ENCODE results near the gene ZCCHC17.

DNA sequence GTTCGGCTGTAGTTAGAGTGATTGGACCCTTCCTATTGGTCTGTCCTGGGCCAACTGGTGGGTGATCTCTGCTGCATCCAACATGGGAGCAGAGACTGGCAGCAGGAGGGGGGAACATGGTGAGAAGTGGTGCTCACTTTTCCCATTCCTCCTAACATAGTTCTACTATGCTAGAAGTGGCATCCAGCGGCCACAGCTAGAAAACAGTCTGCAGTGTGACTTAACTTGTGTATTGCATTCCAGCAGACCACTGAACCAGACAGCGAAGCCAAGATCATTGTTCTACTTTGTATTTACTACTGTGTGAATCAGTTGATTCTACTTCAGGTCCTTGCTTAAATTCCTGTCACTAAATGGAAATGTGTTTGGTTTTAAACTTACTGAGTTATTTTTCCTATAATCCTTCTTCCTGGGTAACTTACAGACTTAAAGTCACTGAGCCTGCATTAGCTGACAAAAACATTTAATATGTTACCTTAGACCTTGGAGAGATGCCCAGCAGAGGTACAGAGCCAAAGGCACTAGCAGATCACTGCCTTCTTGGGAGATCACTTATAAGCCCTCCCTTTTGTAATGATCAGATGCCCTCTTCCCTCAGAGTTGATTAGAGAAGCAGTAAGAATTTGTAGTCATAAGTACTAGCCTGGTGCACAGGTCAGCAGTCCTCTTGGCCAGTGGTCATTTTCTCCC lies 67.9 kb downstream of the ZCCHC17 start:
- TF ChIP-seq, protein P1, sequence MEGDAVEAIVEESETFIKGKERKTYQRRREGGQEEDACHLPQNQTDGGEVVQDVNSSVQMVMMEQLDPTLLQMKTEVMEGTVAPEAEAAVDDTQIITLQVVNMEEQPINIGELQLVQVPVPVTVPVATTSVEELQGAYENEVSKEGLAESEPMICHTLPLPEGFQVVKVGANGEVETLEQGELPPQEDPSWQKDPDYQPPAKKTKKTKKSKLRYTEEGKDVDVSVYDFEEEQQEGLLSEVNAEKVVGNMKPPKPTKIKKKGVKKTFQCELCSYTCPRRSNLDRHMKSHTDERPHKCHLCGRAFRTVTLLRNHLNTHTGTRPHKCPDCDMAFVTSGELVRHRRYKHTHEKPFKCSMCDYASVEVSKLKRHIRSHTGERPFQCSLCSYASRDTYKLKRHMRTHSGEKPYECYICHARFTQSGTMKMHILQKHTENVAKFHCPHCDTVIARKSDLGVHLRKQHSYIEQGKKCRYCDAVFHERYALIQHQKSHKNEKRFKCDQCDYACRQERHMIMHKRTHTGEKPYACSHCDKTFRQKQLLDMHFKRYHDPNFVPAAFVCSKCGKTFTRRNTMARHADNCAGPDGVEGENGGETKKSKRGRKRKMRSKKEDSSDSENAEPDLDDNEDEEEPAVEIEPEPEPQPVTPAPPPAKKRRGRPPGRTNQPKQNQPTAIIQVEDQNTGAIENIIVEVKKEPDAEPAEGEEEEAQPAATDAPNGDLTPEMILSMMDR (IDR thresholded peaks at IDR 0.05; ENCODE audit: insufficient read depth, low read length): no peak
- no peak for TF ChIP-seq POLR2AphosphoS5 (IDR thresholded peaks at IDR 0.05; ENCODE audit: low read depth)
- TF ChIP-seq, protein P2, sequence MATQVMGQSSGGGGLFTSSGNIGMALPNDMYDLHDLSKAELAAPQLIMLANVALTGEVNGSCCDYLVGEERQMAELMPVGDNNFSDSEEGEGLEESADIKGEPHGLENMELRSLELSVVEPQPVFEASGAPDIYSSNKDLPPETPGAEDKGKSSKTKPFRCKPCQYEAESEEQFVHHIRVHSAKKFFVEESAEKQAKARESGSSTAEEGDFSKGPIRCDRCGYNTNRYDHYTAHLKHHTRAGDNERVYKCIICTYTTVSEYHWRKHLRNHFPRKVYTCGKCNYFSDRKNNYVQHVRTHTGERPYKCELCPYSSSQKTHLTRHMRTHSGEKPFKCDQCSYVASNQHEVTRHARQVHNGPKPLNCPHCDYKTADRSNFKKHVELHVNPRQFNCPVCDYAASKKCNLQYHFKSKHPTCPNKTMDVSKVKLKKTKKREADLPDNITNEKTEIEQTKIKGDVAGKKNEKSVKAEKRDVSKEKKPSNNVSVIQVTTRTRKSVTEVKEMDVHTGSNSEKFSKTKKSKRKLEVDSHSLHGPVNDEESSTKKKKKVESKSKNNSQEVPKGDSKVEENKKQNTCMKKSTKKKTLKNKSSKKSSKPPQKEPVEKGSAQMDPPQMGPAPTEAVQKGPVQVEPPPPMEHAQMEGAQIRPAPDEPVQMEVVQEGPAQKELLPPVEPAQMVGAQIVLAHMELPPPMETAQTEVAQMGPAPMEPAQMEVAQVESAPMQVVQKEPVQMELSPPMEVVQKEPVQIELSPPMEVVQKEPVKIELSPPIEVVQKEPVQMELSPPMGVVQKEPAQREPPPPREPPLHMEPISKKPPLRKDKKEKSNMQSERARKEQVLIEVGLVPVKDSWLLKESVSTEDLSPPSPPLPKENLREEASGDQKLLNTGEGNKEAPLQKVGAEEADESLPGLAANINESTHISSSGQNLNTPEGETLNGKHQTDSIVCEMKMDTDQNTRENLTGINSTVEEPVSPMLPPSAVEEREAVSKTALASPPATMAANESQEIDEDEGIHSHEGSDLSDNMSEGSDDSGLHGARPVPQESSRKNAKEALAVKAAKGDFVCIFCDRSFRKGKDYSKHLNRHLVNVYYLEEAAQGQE (IDR thresholded peaks at IDR 0.05; ENCODE audit: insufficient replicate concordance, low read depth): no peak

Data from HL-60 (cell line).